ENCODE data around the gene EIPR1.

- TF ChIP-seq CTCF (conservative IDR thresholded peaks at IDR 0.05; ENCODE audit: low read depth in 2 of 2) (no peak), POLR2AphosphoS5 (IDR thresholded peaks at IDR 0.05; ENCODE audit: low read depth) (no peak), EZH2 (IDR thresholded peaks at IDR 0.05; ENCODE audit: low read depth, unreplicated experiment) (no peak), EZH2phosphoT487 (IDR thresholded peaks at IDR 0.05; ENCODE audit: unreplicated experiment) (no peak), REST (IDR thresholded peaks at IDR 0.05; ENCODE audit: unreplicated experiment) (no peak), JUNB (IDR thresholded peaks at IDR 0.05; ENCODE audit: unreplicated experiment) (no peak), STAT1 (IDR thresholded peaks at IDR 0.05; ENCODE audit: unreplicated experiment) (no peak), ZNF114 (CRISPR knock-in tag; IDR thresholded peaks at IDR 0.05) (no peak), CREB1 (CRISPR knock-in tag; IDR thresholded peaks at IDR 0.05; ENCODE audit: low read depth) (no peak), ETS1 (IDR thresholded peaks at IDR 0.05) (no peak), ZNF462 (CRISPR knock-in tag; IDR thresholded peaks at IDR 0.05) (no peak), NANOG (IDR thresholded peaks at IDR 0.05; ENCODE audit: borderline replicate concordance) (no peak), ZNF331 (CRISPR knock-in tag; IDR thresholded peaks at IDR 0.05; ENCODE audit: low read depth) (no peak)
These were observed 86.5 kb downstream of the EIPR1 start for GRCh38 chr2:3291113-3291512.
